GM18502 (cell line): ENCODE results near the gene FOLH1.
"Not testable (repeated sequence)": the region's sequence is repeated elsewhere in the genome, so short reads cannot be mapped to it uniquely, and the experiment has no call there.

ENCODE experiments used
- ATAC-seq: cut with Tn5 transposase; IDR thresholded peaks from one replicate; pipeline ENCODE4 v1.9.1; 2021; ENCODE audit warnings: mild to moderate bottlenecking; ENCODE audit not compliant: unreplicated experiment, poor library complexity

Gene FOLH1

GRCh38 chr11:49184756-49185155 lies 23.6 kb downstream of the FOLH1 start:
- not testable (repeated sequence) for ATAC-seq

DNA sequence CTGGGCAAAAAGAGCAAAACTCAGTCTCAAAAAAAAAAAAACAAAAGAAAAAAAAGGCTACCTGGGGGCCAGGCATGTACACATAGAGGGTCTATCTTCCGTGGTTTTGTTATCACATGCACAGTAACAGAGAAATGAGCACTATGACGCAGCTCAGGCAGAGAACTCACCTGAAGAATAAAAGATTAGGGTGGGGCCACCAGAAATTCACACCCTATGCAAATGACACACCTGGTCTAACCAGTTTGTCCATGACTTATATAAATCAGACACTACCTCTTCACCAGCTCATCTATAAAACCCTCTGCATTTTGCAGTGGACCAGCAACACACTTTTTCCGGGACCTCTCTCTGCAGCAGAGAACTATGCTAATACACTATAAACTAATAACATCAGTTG lies 30.5 kb downstream of the FOLH1 start:
- not testable (repeated sequence) for ATAC-seq

- not testable (repeated sequence) for ATAC-seq
These were observed 33.0 kb downstream of the FOLH1 start for GRCh38 chr11:49175378-49175777.

DNA sequence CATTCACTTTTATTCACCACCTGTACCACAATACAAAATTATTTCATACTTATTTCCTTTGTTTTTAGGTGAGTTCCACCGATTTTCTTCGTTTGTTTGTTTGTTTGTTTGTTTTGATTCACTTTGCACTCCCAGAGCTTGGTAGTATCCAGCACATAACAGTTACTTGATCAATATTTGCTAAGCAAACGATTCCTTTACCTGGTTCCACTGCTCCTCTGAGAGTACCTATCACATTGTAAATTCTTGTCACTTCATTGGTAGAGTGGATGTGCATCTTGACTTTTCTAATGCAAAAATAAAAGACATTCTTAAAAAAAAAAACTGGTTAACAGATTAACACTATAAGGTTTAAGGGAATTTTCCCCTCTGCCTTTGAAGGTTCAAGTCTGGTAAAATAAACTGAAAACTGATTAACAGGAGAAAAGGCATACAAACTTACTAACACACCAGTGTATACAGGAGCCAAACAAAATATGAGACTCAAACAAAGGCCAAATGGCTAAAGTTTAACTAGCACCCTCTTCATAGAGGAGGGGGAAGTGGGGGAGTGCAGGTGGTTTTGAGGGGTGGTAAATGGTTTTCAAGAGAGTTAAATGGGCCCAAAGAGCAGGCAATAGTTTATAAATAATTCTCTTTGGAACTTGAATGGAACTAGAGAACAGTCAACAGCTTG lies 33.6 kb downstream of the FOLH1 start:
- not testable (repeated sequence) for ATAC-seq

- not testable (repeated sequence) for ATAC-seq
These were observed 36.8 kb downstream of the FOLH1 start for GRCh38 chr11:49171613-49172012.

DNA sequence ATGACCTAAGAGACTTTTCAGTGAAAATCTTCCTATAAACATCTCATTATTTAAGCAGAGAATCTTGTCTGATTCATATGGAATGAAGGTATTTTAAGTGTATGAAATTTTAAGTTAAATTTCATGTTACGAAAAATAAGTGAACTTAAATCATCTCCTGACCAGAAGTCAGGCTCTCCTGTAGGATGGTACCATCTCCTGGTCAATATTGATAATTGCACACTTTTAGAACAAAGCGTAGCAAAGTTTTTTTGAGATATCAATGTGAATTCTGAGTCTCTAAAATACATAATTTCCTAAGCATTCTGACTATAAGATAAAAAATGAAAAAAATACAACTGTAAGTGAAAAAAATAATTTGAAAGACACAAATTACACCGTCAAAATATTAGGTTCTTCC lies 38.8 kb downstream of the FOLH1 start:
- ATAC-seq: not testable (repeated sequence)

GRCh38 chr11:49168992-49169391 lies 39.4 kb downstream of the FOLH1 start:
- not testable (repeated sequence) for ATAC-seq

- no peak for ATAC-seq
These were observed 57.2 kb downstream of the FOLH1 start for GRCh38 chr11:49151211-49151610.

DNA sequence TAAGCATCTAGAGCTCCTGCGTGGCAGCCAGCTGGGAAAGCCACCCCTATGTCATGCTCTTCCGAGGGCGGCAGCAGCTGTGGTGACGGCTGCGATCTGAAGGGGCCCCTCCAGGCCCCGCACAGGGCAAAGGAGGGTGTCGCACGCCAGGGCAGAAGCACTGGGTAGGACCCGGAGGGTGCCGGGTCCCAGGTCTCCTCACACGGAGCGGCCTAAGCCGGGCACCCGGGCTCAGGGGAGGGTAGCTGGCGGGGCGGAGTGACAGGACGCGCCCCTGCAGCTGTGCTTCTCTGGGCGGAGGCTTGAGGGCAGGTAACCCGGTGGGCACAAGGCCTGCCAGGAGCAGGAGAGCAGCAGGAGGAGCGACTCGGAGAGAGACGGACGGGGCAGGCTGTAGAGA lies 106.0 kb downstream of the FOLH1 start:
- not testable (repeated sequence) for ATAC-seq
